Esophagus muscularis mucosa (tissue), 3 donors: ENCODE data around the gene TSPO.

Experiments used
- CTCF ChIP-seq, 3 experiments: fragments of 200-600 bp in 2 of 3; fragments of 450-650 bp in 1 of 3; sonication (generic) in 2 of 3; IDR thresholded peaks; one replicate each; pipeline ENCODE4 v1.5.1; 2017 to 2019; ENCODE audit warnings: antibody characterized with exemption in 3 of 3, mild to moderate bottlenecking in 2 of 3, moderate library complexity in 1 of 3
- POLR2A ChIP-seq: fragments of 450-650 bp; IDR thresholded peaks from one replicate; pipeline ENCODE4 v1.6.1; 2017; ENCODE audit warnings: antibody characterized with exemption, moderate library complexity, mild to moderate bottlenecking, low read depth

DNA sequence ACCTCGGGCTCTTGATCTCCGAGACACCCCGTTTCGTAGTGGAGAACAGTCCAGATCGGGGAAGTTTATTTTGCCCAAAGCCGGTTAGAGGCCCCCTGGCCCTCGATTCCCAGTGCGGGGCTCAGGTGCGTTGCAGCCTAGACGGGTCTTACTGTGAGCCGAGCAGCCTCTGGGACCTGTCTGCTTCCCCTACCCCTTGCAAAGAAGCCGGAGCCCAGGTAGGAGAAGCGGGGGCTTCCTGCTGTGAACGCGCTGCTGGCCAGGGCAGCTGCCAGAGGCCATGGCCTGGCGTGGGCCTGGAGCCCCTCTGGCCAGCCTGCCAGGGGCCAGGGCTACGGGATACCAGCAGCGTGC is 621 bp downstream of the TSPO start:
- TF ChIP-seq POLR2A (no peak), CTCF (IDR thresholded peaks at IDR 0.05) (no peak)
